Right hindlimb (tissue), 1 donor: ENCODE measurements around the gene RBMY1A1.
"Not testable (repeated sequence)": the region's sequence is repeated elsewhere in the genome, so short reads cannot be mapped to it uniquely, and the experiment has no call there.

Experiments used
- DNase-seq: peaks from one replicate; pipeline ENCODE4 v3.0.0-alpha.2; 2018

Gene RBMY1A1

DNA sequence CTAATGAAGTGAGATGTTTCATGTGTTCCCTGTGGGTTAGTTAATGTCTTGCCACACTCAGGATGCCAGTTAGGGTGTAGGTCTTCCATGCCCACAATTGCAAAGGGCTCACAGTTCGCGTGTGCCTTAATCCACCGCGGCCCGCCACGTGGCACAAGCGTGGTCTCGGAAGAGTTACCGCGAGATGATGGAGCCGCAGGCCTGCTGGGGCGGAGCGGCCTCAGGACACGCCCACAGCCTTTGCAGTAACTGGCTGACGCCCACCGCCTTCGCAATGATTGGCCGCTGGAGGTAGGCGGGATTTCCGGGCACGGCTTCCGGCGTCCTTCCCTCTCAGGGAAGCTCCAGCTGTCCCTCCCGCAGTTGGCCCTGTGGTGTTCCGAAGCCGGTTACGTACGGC is at the start of gene RBMY1A1:
Gene RBMY1A1 (plus strand): TSS at position 301 of the 400 bp plus-strand sequence. CDS start 2,013 bp downstream, outside the sequence.
- DNase-seq, result not testable (repeated sequence)

DNA sequence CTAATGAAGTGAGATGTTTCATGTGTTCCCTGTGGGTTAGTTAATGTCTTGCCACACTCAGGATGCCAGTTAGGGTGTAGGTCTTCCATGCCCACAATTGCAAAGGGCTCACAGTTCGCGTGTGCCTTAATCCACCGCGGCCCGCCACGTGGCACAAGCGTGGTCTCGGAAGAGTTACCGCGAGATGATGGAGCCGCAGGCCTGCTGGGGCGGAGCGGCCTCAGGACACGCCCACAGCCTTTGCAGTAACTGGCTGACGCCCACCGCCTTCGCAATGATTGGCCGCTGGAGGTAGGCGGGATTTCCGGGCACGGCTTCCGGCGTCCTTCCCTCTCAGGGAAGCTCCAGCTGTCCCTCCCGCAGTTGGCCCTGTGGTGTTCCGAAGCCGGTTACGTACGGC is 23.6 kb upstream of the RBMY1A1 start, which contains the start of gene RBMY1B:
Gene RBMY1B (plus strand): TSS at position 301 of the 400 bp plus-strand sequence. CDS start 2,013 bp downstream, outside the sequence.
- not testable (repeated sequence) for DNase-seq

DNA sequence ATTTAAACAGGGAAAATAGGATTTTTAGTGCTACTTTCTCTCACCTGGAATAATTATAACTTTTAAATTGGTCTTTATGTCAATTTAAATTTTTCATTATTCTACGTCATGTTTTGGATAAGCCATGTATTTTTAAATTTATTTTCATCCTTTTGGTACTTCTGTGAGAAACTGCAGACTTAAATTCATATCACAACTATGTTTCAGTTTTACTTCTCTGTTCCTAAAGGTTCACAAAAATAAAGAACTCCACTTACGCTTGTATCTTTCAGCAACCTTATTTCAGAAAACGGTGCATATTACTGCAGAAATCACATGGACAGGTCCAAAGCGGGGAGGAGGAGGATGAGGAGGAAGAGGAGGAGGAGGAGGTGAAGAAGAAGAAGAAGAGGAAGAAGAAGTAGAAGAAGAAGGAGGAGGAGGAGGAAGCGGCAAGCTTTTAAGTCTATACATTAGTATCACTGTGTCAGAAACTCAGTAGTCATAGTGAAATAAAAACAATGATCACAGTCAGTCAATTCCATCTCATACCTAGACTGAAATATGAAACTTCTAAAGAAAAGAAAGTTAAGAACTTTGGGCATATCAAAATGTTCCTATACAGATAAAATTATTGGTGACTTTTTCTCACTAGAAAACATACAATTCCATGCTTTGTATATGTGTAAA is 24.8 kb downstream of the RBMY1A1 start:
- not testable (repeated sequence) for DNase-seq

DNA sequence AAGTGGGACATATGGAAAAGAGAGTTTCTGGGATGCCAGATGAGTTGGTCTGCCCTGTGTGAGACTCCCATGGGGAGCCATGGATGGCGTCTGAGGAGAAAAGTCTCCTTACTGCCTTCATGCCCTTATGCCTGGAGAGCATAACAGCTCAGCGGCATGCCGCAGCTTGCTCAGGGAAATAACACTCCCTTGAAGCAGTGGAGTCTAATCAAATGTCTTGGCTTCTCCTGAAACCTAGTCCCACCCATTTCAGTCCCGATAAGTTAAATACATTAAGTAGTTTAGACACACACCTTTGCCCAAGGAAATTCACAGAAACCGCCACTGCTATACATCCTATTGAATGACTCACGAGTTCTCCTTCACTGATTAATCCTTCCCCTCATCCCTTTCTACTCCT is 50.8 kb downstream of the RBMY1A1 start:
- DNase-seq, result no peak

DNA sequence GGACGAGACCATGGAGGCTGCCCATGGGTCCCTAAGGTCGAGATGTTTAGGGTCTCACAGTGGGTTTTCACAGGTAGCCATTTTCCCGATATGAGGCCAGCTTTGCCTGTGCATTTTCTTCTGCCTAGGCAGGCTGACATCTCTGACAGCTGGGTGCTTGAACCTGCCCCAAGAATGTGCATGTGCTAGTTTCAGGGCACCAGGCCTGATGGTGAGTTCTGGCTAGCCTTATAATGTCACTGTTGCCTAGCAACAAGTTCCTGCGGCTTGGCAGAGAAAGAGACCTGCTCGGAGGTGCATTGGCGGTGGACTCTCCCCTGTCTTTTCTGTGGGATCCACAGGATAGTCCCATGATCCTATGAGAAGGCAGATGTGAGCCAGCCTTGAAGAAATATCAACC is 51.8 kb downstream of the RBMY1A1 start:
- not testable (repeated sequence) for DNase-seq

DNA sequence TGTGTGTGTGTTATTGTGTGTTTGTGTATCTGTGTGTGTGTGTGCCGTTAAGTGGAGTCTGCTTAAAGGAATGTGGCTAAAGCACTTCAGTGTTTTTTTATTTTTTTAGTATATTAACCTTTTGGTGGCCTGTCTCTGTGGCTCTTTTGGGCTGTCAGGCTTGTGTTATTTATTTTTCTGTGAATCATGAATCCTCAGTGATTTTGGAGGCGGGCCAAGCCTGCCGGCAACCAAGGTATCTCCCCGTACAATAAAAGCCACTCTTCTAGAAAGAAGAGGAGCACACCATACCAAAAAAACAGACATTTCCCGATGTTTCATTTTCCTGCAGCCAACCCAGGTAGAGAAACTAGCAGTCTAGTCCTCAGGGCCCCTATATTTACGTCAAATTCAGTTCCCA is 57.4 kb downstream of the RBMY1A1 start:
- DNase-seq, result no peak

DNA sequence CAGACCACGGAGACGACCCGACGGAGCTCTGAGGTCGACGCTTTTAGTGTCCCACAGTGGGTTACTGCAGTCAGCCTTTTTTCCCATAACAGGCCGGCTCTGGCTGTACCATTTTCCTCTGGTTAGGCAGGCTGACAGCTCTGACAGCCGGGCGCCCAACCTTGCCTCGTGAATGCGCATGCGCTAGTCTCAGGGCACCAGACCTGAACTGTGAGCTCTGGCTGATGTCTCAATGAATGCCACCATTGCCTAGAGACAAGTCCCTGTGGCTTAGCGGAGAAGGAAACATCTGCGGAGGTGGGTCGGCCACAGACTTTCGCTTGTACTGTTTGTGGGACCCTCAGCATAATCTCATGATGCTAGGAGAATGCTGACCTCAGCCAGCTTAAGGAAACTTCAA is 61.6 kb downstream of the RBMY1A1 start:
- DNase-seq, result not testable (repeated sequence)
